GM21423 (cell line): ENCODE measurements around the gene SAMD4B.
"Not testable (repeated sequence)": the region's sequence is repeated elsewhere in the genome, so short reads cannot be mapped to it uniquely, and the experiment has no call there.

Experiments used
- ATAC-seq: cut with Tn5 transposase; IDR thresholded peaks from one replicate; pipeline ENCODE4 v1.9.1; 2021; ENCODE audit warnings: mild to moderate bottlenecking, moderate library complexity; ENCODE audit not compliant: unreplicated experiment

SAMD4B gene

GRCh38 chr19:39362682-39363657 lies 20.7 kb downstream of the SAMD4B start:
- no peak for ATAC-seq

GRCh38 chr19:39363901-39364457 lies 21.8 kb downstream of the SAMD4B start:
- no peak for ATAC-seq

- no peak for ATAC-seq
Observed at GRCh38 chr19:39365531-39365930, 23.3 kb downstream of the SAMD4B start.

- ATAC-seq: no peak
Observed at GRCh38 chr19:39369200-39369599, 27.0 kb downstream of the SAMD4B start.

GRCh38 chr19:39370735-39371134 lies 28.5 kb downstream of the SAMD4B start:
- no peak for ATAC-seq

- no peak for ATAC-seq
Observed at GRCh38 chr19:39372047-39372802, 30.0 kb downstream of the SAMD4B start.

GRCh38 chr19:39372941-39373340 lies 30.7 kb downstream of the SAMD4B start:
- no peak for ATAC-seq

GRCh38 chr19:39375929-39376328 lies 33.7 kb downstream of the SAMD4B start:
- ATAC-seq: no peak

- no peak for ATAC-seq
Observed at GRCh38 chr19:39377373-39378362, 35.4 kb downstream of the SAMD4B start.

- not testable (repeated sequence) for ATAC-seq
Observed at GRCh38 chr19:39379366-39379765, 37.1 kb downstream of the SAMD4B start.

GRCh38 chr19:39379865-39380396 lies 37.7 kb downstream of the SAMD4B start:
- no peak for ATAC-seq

GRCh38 chr19:39380521-39381502 lies 38.6 kb downstream of the SAMD4B start:
- ATAC-seq: no peak

GRCh38 chr19:39381910-39382611 lies 39.8 kb downstream of the SAMD4B start:
- ATAC-seq: no peak

GRCh38 chr19:39382991-39383828 lies 41.0 kb downstream of the SAMD4B start:
- ATAC-seq: no peak

GRCh38 chr19:39384839-39385568 lies 42.8 kb downstream of the SAMD4B start:
- no peak for ATAC-seq

- ATAC-seq: no peak
Observed at GRCh38 chr19:39385629-39386411, 43.6 kb downstream of the SAMD4B start.
